Activated T-cell treated with anti-CD3 and anti-CD28 coated beads, Interleukin-2, amount 50 U/mL, for 4 hours (primary cell): ENCODE measurements around the gene LAMA4. TPM values are rescaled to one million over a fixed set of nuclear protein-coding genes. Genes with fewer than 3 reads are reported as not detected.

Experiments used
- ATAC-seq, 2 donors: fragments of 200-7000 bp; cut with Tn5 transposase; one replicate each; pipeline ENCODE4 v1.10.0; 2021
- DNase-seq: peaks from one replicate; pipeline ENCODE4 v3.0.0-alpha.2; 2020
- H3K27me3 Mint-ChIP-seq: one replicate; pipeline ENCODE4 v1.8.0; 2021; ENCODE audit warnings: low read depth, mixed read lengths
- H3K36me3 Mint-ChIP-seq: one replicate; pipeline ENCODE4 v1.8.0; 2022; ENCODE audit warnings: mixed read lengths; ENCODE audit not compliant: insufficient read depth
- H3K4me1 Mint-ChIP-seq: one replicate; pipeline ENCODE4 v1.8.0; 2021; ENCODE audit warnings: low read depth, mixed read lengths
- H3K4me3 Mint-ChIP-seq: one replicate; pipeline ENCODE4 v1.8.0; 2021; ENCODE audit warnings: mild to moderate bottlenecking, moderate library complexity, mixed read lengths
- H3K9me3 Mint-ChIP-seq: one replicate; pipeline ENCODE4 v1.8.0; 2021; ENCODE audit warnings: mixed read lengths
- total RNA-seq, 3 donors: library from RNA; stranded (reverse); gene quantifications; one replicate each; pipeline ENCODE4 v1.2.1, GENCODE V29; 2021

Gene LAMA4
- total RNA-seq, 3 donors from 2014 or later: 0.30 to 0.34 TPM; not detected in 1

DNA sequence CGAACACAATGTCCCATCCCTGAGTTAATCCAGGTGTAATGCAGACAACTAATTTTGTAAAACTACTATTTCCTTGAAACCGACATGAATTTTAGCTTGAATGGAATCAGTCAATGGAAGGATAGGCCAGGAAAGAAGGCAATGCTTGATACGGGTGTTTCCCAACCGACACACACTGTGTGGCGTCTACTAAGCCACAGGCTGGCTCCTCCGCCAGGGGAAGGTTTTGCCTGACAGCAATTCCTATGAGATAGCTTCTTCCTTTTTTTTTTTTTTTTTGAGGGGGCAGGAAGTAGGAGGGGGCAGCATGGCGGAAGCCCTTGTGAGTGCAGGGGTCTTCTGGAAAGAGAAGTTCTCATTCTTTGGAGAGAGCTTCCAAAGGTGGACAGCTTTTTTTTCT is 12.0 kb upstream of the LAMA4 start:
- no peak for ATAC-seq
- Mint-ChIP-seq H3K4me1 (peaks cover 5% of the 10 kb centered on the region), H3K9me3 (no peaks in the 10 kb centered on the region), H3K4me3 (no peak overlapping the region), H3K27me3 (peaks cover 2% of the 10 kb centered on the region), H3K36me3 (no peaks in the 10 kb centered on the region)
- DNase-seq: no peak

DNA sequence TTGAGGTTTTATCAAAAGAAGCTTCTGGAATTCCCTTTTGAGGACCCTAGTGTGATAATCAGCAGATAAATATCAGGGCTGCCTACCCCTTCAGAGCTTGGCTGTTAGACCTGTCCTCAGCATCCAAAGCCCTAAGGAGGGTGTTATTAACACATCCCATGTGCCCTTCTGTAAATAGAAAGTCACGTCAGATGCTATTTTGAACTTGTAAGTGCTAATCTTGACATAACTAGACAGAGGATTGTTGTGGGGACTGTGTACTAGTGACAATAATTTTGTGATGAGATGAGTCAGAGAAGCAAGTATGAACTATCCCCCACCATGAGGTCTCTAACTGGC is 4.9 kb upstream of the LAMA4 start:
- no peaks in the 10 kb centered on the region for H3K9me3 Mint-ChIP-seq
- DNase-seq (no peak), ATAC-seq (no peak)
- H3K27me3 Mint-ChIP-seq: peaks cover 24% of the 10 kb centered on the region
- H3K36me3 Mint-ChIP-seq: no peaks in the 10 kb centered on the region
- peaks cover 2% of the 10 kb centered on the region for H3K4me1 Mint-ChIP-seq
- no peak overlapping the region for H3K4me3 Mint-ChIP-seq

DNA sequence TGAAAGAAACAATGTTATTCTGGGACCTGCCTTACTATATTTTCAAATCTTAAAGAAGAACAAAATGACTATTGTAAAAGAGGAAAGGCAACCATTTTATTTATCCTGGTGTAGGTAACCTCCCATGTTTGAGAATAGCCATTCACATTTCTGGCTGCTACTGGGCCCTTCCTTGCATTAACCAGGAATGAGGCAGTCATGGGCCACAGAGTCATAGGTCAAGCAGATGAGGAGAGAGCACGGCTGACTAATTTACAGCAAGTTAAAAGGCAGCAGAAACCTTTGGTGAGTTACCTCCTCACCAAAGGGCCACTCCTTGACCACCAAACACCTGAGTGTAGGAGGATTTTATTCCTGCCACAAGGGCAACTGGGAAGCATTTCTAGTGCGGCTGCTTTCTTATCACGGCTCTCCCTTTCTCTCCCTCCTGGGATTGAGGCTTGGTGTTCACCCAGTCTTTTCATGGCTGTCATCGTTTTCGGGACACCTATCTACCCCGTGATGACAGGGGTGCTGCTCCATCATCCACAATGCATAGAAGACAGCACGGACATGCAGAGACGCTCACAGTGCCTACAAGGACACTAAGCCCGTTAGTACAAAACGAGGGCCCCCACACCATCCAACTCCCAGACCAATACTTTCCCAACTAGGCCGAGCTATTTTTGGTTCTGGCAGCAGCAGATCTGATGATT is 4.4 kb upstream of the LAMA4 start:
- no peaks in the 10 kb centered on the region for H3K9me3 Mint-ChIP-seq
- H3K27me3 Mint-ChIP-seq: peaks cover 29% of the 10 kb centered on the region
- H3K36me3 Mint-ChIP-seq: no peaks in the 10 kb centered on the region
- peaks cover 7% of the 10 kb centered on the region for H3K4me1 Mint-ChIP-seq
- no peak overlapping the region for H3K4me3 Mint-ChIP-seq
- DNase-seq (no peak), ATAC-seq (no peak)

GRCh38 chr6:112257178-112257855 is 3.0 kb upstream of the LAMA4 start:
- Mint-ChIP-seq H3K27me3 (peaks cover 38% of the 10 kb centered on the region), H3K9me3 (no peaks in the 10 kb centered on the region), H3K4me3 (no peak overlapping the region), H3K36me3 (no peaks in the 10 kb centered on the region), H3K4me1 (peaks cover 12% of the 10 kb centered on the region)
- ATAC-seq: no peak
- no peak for DNase-seq

DNA sequence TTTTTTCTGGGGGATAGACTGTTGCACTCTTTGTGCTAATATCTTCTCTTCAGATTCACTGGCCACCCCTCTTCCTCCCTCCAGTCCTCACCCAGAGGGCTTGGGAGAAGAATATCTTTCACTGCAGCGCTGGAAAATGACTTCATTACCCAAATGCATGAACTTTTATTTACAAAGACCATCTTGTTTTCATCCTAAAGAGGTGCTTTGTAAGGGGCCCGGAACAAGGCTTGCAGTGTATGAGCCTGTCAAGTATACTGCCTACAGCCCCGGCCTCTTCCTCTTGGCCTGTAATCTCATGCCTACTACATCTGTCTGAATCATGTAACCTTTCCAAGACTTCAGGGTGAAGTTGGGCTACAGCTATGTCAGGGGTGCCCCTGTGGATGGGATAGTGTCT is 554 bp upstream of the LAMA4 start:
- H3K27me3 Mint-ChIP-seq: peaks cover 49% of the 10 kb centered on the region

GRCh38 chr6:112253498-112253840 is 898 bp downstream of the LAMA4 start:
- Mint-ChIP-seq H3K4me3 (peak overlapping the region; percentile 73), H3K27me3 (peaks cover 50% of the 10 kb centered on the region), H3K9me3 (no peaks in the 10 kb centered on the region), H3K4me1 (peaks cover 12% of the 10 kb centered on the region), H3K36me3 (no peaks in the 10 kb centered on the region)
- no peak for DNase-seq
- peak; percentile 39 to 41 for ATAC-seq

More for the DNA sequence above, 554 bp upstream of the LAMA4 start:
- DNase-seq (no peak), ATAC-seq (no peak)
- H3K9me3 Mint-ChIP-seq: no peaks in the 10 kb centered on the region
- H3K36me3 Mint-ChIP-seq: no peaks in the 10 kb centered on the region
- H3K4me3 Mint-ChIP-seq: no peak overlapping the region
- H3K4me1 Mint-ChIP-seq: peaks cover 12% of the 10 kb centered on the region

DNA sequence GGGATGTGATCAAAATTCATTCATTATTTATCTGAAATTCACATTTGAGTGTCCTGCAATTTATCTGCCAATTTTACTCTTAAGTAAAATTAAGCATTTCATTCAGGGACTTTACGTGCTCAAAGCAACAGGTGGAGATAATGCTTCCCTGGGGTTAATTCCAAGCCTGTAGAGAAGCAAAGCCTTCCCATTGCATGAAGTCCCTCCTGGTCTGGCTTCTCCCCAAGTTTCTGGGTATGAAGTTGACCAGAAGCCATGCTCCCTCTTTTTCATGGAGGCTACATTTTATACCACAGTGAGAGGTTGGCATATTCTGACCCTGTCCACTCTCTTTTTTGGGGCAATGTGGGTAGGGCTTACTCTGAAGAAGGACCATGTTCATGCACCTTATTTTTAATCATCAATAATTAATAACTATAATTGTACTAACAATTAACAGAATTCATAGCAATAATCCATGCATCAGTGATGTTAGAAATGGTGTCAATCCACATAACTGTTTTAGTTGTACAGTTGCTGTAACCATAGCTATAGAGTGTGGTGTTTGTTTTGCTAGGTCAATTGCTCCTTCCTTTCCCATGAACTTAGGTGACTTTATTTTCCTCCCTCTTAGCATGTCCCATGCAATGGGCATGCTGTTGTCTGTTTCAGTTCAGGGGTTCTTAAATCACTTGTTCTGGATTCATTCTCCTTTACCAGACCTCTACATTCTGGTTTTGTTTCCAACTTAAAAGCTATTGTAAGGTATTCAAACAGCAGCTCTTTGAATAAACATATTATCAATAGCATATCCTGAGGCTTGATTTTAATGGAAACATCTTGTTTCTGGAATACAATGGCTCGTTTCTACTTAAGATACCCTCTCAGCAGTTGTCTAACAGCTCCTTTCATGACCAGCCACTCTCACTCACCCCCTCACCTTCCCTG is 1.5 kb downstream of the LAMA4 start:
- Mint-ChIP-seq H3K4me3 (no peak overlapping the region), H3K27me3 (peaks cover 50% of the 10 kb centered on the region), H3K36me3 (no peaks in the 10 kb centered on the region), H3K9me3 (no peaks in the 10 kb centered on the region), H3K4me1 (peaks cover 12% of the 10 kb centered on the region)
- no peak for DNase-seq
- ATAC-seq: no peak

GRCh38 chr6:112251171-112251875 is 3.0 kb downstream of the LAMA4 start:
- Mint-ChIP-seq H3K27me3 (peaks cover 45% of the 10 kb centered on the region), H3K4me3 (no peak overlapping the region), H3K4me1 (peaks cover 12% of the 10 kb centered on the region), H3K9me3 (no peaks in the 10 kb centered on the region), H3K36me3 (no peaks in the 10 kb centered on the region)
- ATAC-seq (no peak), DNase-seq (no peak)

DNA sequence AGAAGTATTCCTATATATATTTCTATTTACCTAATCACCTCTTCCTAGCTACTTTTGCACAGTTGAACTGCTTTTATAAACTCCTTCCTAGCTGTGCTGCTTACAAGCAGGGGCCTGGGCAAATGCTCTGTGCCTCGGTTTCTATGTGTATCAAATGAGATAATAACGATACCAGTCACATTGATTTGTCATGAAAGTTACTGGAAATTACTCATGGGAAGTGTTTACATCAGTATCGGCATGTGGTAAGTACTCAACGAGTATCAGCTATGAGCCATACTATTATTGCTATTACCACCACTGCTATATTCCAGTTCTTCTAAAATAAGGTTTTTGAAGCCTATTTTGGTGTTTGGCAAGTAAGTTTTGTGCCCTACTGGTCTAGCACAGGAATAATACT is 4.9 kb downstream of the LAMA4 start:
- Mint-ChIP-seq H3K4me1 (peaks cover 11% of the 10 kb centered on the region), H3K36me3 (no peaks in the 10 kb centered on the region), H3K4me3 (no peak overlapping the region), H3K27me3 (peaks cover 31% of the 10 kb centered on the region), H3K9me3 (no peaks in the 10 kb centered on the region)
- ATAC-seq (peak in 1 of 2 donors; percentile 24), DNase-seq (no peak)

DNA sequence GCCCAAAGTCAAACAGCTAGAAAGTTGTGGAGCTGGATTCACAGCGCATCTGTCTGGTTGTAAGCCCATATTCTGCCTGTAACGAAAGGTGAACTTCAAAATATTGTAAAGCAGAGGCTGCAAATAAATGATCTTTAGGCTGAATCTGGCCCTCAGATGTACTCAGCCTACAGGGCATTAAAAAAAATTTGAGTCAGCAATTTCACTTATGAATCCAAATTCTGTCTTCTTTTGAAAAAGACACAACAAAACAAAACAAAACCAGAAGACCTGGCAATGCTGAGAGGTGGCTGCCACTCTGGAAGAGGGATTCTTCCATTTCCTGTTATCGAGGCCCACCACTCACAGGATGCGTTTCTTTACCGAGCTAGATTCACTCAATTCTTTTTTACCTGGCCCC is 7.1 kb downstream of the LAMA4 start:
- DNase-seq: no peak
- no peak overlapping the region for H3K4me3 Mint-ChIP-seq
- H3K9me3 Mint-ChIP-seq: no peaks in the 10 kb centered on the region
- H3K4me1 Mint-ChIP-seq: peaks cover 2% of the 10 kb centered on the region
- no peak for ATAC-seq
- H3K36me3 Mint-ChIP-seq: no peaks in the 10 kb centered on the region
- peaks cover 16% of the 10 kb centered on the region for H3K27me3 Mint-ChIP-seq

- ATAC-seq (no peak), DNase-seq (no peak)
- Mint-ChIP-seq H3K36me3 (no peaks in the 10 kb centered on the region), H3K9me3 (no peaks in the 10 kb centered on the region), H3K4me1 (peaks cover 3% of the 10 kb centered on the region), H3K27me3 (peaks cover 6% of the 10 kb centered on the region), H3K4me3 (no peak overlapping the region)
Observed at GRCh38 chr6:112245511-112246203, 8.7 kb downstream of the LAMA4 start.

GRCh38 chr6:112243861-112244827 is 10.2 kb downstream of the LAMA4 start:
- DNase-seq (no peak), ATAC-seq (no peak)
- Mint-ChIP-seq H3K36me3 (no peaks in the 10 kb centered on the region), H3K27me3 (peaks cover 5% of the 10 kb centered on the region), H3K4me3 (no peak overlapping the region), H3K4me1 (peaks cover 3% of the 10 kb centered on the region), H3K9me3 (no peaks in the 10 kb centered on the region)
